ENCODE measurements around the gene TTC4.

TTC4 gene

GRCh38 chr1:54703471-54703870, 12.2 kb upstream of the TTC4 start:
- no peak for DNase-seq (ENCODE audit: low read depth in 2 of 2)

GRCh38 chr1:54705153-54705552, 10.5 kb upstream of the TTC4 start:
- no peak for DNase-seq (ENCODE audit: low read depth in 2 of 2)

- no peak for DNase-seq (ENCODE audit: low read depth in 2 of 2)
Measured at GRCh38 chr1:54706419-54706818, 9.2 kb upstream of the TTC4 start.

GRCh38 chr1:54708385-54708784, 7.3 kb upstream of the TTC4 start:
- no peak for DNase-seq (ENCODE audit: low read depth in 2 of 2)

GRCh38 chr1:54709547-54710292, 5.9 kb upstream of the TTC4 start:
- no peak for DNase-seq (ENCODE audit: low read depth in 2 of 2)

- DNase-seq (ENCODE audit: low read depth in 2 of 2): no peak
Measured at GRCh38 chr1:54710434-54710833, 5.2 kb upstream of the TTC4 start.

- DNase-seq (ENCODE audit: low read depth in 2 of 2): no peak
Measured at GRCh38 chr1:54710841-54711240, 4.8 kb upstream of the TTC4 start.

- DNase-seq (ENCODE audit: low read depth in 2 of 2): no peak
Measured at GRCh38 chr1:54711536-54711935, 4.1 kb upstream of the TTC4 start.

- DNase-seq (ENCODE audit: low read depth in 2 of 2): no peak
Measured at GRCh38 chr1:54714881-54715492, 674 bp upstream of the TTC4 start.

- no peak for DNase-seq (ENCODE audit: low read depth in 2 of 2)
Measured at GRCh38 chr1:54716299-54717047, 812 bp downstream of the TTC4 start.

GRCh38 chr1:54721719-54722118, 6.1 kb downstream of the TTC4 start:
- no peak for DNase-seq (ENCODE audit: low read depth in 2 of 2)

GRCh38 chr1:54723985-54724384, 8.3 kb downstream of the TTC4 start:
- no peak for DNase-seq (ENCODE audit: low read depth in 2 of 2)

GRCh38 chr1:54724771-54725170, 9.1 kb downstream of the TTC4 start:
- no peak for DNase-seq (ENCODE audit: low read depth in 2 of 2)

- no peak for DNase-seq (ENCODE audit: low read depth in 2 of 2)
Measured at GRCh38 chr1:54728027-54728426, 12.4 kb downstream of the TTC4 start.

GRCh38 chr1:54736685-54737084, 21.0 kb downstream of the TTC4 start:
- no peak for DNase-seq (ENCODE audit: low read depth in 2 of 2)

- DNase-seq (ENCODE audit: low read depth in 2 of 2): no peak
Measured at GRCh38 chr1:54738244-54738643, 22.6 kb downstream of the TTC4 start.

GRCh38 chr1:54741531-54741930, 25.9 kb downstream of the TTC4 start:
- DNase-seq (ENCODE audit: low read depth in 2 of 2): no peak

GRCh38 chr1:54742282-54742681, 26.6 kb downstream of the TTC4 start:
- no peak for DNase-seq (ENCODE audit: low read depth in 2 of 2)

- no peak for DNase-seq (ENCODE audit: low read depth in 2 of 2)
Measured at GRCh38 chr1:54743416-54744226, 28.0 kb downstream of the TTC4 start.

- DNase-seq (ENCODE audit: low read depth in 2 of 2): no peak
Measured at GRCh38 chr1:54744696-54745095, 29.0 kb downstream of the TTC4 start.

- no peak for DNase-seq (ENCODE audit: low read depth in 2 of 2)
Measured at GRCh38 chr1:54745274-54745673, 29.6 kb downstream of the TTC4 start.

- DNase-seq (ENCODE audit: low read depth in 2 of 2): no peak
Measured at GRCh38 chr1:54745864-54746263, 30.2 kb downstream of the TTC4 start.
